Measurements from ENCODE around the gene ARHGAP10. TPM values are rescaled to one million over a fixed set of nuclear protein-coding genes. Genes with fewer than 3 reads are reported as not detected.
A peak's percentile ranks its signal among the peaks of the same experiment; 100 is the strongest.

Gene ARHGAP10
- total and polyA plus RNA-seq, 10 of the 15 experiments (the other 5 are each of a cell fraction or from before 2014, with no cell fraction given) = 1.3 to 25.8 (median 17.2) TPM

DNA sequence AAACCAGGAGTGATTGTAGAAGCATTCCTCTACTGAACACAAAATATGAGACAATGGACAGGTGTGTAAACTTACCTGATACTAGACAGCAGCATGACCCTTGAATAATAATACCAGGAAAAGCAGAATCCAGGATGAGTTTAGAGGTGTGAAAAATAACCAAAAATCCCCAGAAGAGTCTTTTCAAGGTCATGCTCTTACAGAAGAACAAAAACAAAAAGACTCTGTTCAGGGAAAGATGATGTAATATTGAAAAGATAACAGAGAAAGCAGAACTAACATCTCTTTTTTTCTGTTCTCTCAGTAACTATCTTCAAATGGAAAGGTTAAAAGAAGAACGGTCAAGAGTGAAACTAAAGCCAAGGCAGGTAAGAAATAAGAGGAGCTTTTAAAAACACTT lies 14.0 kb upstream of the ARHGAP10 start (continued):
- TF ChIP-seq, protein P1, sequence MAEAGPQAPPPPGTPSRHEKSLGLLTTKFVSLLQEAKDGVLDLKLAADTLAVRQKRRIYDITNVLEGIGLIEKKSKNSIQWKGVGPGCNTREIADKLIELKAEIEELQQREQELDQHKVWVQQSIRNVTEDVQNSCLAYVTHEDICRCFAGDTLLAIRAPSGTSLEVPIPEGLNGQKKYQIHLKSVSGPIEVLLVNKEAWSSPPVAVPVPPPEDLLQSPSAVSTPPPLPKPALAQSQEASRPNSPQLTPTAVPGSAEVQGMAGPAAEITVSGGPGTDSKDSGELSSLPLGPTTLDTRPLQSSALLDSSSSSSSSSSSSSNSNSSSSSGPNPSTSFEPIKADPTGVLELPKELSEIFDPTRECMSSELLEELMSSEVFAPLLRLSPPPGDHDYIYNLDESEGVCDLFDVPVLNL (IDR thresholded peaks at IDR 0.05; ENCODE audit: low read depth, low read length) = no peak
- TF ChIP-seq NBN (IDR thresholded peaks at IDR 0.05) = peak; percentile 58; the same call in 1 of the 2 replicates
- TF ChIP-seq, protein P2, sequence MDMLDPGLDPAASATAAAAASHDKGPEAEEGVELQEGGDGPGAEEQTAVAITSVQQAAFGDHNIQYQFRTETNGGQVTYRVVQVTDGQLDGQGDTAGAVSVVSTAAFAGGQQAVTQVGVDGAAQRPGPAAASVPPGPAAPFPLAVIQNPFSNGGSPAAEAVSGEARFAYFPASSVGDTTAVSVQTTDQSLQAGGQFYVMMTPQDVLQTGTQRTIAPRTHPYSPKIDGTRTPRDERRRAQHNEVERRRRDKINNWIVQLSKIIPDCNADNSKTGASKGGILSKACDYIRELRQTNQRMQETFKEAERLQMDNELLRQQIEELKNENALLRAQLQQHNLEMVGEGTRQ (IDR thresholded peaks at IDR 0.05; ENCODE audit: borderline replicate concordance, low read depth, low read length) = no peak
- TF ChIP-seq MTA2 (IDR thresholded peaks at IDR 0.05; ENCODE audit: low read depth) = peak; percentile 75
- TF ChIP-seq MEF2B (IDR thresholded peaks at IDR 0.05; ENCODE audit: partially characterized antibody, poor library complexity, severe bottlenecking) = peak; percentile 40
- TF ChIP-seq ATF7 (IDR thresholded peaks at IDR 0.05; ENCODE audit: low read depth) = peak; percentile 98
- no peak for TF ChIP-seq NRF1 (conservative IDR thresholded peaks at IDR 0.05; ENCODE audit: low read depth, low read length)
- TF ChIP-seq, protein P3, sequence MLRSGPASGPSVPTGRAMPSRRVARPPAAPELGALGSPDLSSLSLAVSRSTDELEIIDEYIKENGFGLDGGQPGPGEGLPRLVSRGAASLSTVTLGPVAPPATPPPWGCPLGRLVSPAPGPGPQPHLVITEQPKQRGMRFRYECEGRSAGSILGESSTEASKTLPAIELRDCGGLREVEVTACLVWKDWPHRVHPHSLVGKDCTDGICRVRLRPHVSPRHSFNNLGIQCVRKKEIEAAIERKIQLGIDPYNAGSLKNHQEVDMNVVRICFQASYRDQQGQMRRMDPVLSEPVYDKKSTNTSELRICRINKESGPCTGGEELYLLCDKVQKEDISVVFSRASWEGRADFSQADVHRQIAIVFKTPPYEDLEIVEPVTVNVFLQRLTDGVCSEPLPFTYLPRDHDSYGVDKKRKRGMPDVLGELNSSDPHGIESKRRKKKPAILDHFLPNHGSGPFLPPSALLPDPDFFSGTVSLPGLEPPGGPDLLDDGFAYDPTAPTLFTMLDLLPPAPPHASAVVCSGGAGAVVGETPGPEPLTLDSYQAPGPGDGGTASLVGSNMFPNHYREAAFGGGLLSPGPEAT (IDR thresholded peaks at IDR 0.05; ENCODE audit: low read depth) = peak; percentile 95
- TF ChIP-seq, protein P4, sequence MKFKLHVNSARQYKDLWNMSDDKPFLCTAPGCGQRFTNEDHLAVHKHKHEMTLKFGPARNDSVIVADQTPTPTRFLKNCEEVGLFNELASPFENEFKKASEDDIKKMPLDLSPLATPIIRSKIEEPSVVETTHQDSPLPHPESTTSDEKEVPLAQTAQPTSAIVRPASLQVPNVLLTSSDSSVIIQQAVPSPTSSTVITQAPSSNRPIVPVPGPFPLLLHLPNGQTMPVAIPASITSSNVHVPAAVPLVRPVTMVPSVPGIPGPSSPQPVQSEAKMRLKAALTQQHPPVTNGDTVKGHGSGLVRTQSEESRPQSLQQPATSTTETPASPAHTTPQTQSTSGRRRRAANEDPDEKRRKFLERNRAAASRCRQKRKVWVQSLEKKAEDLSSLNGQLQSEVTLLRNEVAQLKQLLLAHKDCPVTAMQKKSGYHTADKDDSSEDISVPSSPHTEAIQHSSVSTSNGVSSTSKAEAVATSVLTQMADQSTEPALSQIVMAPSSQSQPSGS (IDR thresholded peaks at IDR 0.05; ENCODE audit: low read length) = peak; percentile 78; the same call in 1 of the 2 replicates
- peak; percentile 86 for TF ChIP-seq IKZF1 (conservative IDR thresholded peaks at IDR 0.05)
- TF ChIP-seq NR2F1 (conservative IDR thresholded peaks at IDR 0.05) = peak; percentile 76
- peak; percentile 9; the same call in 1 of the 2 replicates for TF ChIP-seq CREB1 (IDR thresholded peaks at IDR 0.05; ENCODE audit: low read depth)
- TF ChIP-seq DPF2 (IDR thresholded peaks at IDR 0.05) = 0 out of 2 replicates have a peak, but pooled peaks have one; percentile 61
- 0 out of 2 replicates have a peak, but pooled peaks have one; percentile 53 for TF ChIP-seq ZNF24 (IDR thresholded peaks at IDR 0.05)
- peak; percentile 94 to 95 for TF ChIP-seq IKZF2 (IDR thresholded peaks at IDR 0.05)
- no peak for TF ChIP-seq HDAC6 (IDR thresholded peaks at IDR 0.05; ENCODE audit: unreplicated experiment)
- TF ChIP-seq PML (IDR thresholded peaks at IDR 0.05; ENCODE audit: low read length) = no peak
- peak; percentile 69 for TF ChIP-seq NFIC (IDR thresholded peaks at IDR 0.05; ENCODE audit: low read depth, low read length)
- peak; percentile 5; the same call in 1 of the 2 replicates for TF ChIP-seq RUNX3 (IDR thresholded peaks at IDR 0.05; ENCODE audit: low read length)
- no peak for TF ChIP-seq TARDBP (IDR thresholded peaks at IDR 0.05; ENCODE audit: borderline replicate concordance)

All from GM12878 (cell line).